Fibroblast of skin of left quadriceps (primary cell): Measurements from ENCODE around the gene MRPL19.

ENCODE experiments used
- DNase-seq, 2 experiments: peaks; one replicate each; pipeline ENCODE4 v3.0.0-alpha.2; 2013; ENCODE audit warnings: low read depth in 2 of 2

MRPL19 gene

DNA sequence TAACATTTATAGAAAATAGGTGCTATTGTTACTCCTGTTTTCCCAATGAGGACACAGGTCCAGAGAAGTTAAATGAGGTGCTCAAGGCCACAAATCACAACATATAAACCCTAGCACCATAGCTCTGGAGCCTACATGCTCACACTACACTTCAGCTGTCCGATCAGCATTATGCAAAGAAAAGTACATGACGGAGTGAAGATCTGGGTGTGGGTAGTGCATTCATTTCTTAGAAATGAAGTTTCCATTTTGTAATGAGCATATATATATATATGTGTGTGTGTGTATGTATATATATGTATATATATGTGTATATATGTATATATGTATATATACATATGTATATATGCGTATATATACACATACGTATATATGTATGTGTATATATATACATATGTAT, 30.2 kb upstream of the MRPL19 start:
- DNase-seq = no peak

DNA sequence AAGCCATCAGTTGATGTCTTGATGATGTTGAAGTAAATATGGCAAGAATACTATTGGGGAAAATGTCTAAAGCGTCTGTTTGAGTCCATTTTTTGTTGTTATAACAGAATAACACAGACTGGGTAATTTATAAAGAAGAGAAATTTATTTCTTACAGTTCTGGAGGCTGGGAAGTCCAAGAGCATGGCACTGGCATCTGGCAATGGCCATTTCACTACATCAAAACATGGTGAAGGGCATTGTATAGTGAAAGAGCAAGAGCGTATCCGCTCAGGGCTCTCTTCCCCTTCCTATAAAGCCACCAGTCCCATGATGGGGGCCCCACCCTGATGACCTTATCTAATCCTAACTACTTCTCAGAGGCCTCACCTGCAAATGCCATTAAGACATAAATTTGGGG, 29.6 kb upstream of the MRPL19 start:
- DNase-seq = no peak

DNA sequence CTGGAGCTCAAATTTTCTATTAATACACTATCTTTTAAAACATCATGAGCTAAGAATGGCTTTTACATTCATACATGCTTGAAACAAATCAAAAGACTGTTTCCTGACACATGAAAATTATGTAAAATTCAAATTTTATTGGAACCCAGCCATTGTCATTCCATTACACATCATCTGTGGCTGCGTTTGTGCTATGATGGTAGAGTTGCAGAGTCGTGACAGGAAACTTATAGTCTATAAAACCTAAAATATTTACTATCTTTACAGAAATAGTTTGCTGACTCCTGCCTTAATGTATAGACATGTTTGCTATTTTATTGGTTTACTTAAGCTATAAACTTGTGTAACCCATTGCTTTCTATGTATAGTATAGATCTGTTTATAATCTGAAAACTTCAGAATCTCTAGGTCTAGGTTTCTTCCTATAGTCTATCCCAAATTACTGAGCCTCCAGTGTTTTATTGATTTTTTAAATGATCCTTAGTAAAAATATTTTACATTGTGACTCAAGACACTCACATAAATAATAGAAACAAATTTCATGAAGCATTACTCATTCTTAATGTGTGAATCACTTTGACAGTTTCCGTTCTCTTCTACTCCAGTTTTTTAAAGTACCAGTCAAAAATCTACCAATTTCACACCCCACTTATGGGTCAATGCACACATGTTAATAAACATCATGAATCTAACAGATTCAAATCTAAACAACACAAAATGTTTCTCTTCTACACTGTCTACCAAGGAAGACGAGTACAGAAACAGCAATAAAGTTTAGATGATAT, 26.4 kb upstream of the MRPL19 start:
- DNase-seq = no peak

DNA sequence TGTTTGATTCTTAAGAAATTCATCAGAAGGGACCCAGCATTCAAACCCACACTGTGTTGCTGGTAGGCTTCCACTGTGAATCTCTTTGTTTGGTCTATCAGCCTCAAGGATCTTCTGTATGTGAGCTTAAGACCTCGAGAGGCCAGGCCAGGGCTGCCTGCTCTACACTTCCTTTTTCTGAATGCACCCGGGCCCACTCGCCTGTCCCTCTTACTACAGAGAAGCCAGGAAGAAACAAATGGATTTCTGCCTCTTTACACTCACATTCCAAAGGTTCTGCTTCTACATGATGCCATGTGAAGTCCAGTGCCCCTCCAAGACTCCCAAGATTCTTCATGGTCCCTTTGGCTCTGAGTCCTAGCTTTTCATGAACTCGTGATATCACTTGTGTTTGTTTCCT, 25.4 kb upstream of the MRPL19 start:
- no peak for DNase-seq

DNA sequence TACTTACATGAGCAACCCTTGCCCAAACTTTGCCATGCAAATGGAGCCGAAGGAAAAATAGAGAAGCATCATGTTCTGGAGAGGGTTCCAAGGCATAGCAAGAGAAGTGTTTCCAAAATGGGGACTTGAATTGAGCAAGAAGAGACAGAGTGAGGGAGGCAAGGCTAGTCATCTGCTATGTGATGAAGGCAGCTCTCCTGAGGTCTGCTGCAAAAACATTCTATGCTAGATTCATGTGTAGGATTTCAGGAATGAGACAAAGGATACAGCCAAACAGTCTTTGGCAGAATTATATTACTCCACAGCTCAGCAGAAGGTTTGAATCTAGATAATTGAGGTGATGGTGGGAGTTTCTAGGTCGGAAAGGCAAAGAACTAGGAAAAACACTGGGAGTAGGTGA, 24.1 kb upstream of the MRPL19 start:
- no peak for DNase-seq

DNA sequence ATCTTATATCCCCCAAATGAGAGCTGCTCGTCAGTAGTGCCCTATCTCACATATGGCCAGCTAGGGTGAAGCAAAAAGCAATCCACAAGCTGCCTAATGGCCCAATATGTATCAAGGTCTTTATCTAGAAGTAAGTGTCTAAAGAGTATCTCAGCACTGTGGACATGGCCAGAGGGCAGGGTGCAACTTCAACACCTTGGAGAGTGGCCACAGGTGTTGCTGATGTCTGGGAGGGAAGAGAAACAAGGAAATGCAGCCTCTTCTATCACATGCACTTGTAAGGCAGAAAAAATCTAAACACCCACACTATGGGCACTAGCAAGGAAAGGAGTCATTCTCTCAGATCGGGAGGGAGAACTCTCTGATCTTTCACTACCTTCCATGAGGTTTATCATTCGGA, 23.7 kb upstream of the MRPL19 start:
- no peak for DNase-seq

DNA sequence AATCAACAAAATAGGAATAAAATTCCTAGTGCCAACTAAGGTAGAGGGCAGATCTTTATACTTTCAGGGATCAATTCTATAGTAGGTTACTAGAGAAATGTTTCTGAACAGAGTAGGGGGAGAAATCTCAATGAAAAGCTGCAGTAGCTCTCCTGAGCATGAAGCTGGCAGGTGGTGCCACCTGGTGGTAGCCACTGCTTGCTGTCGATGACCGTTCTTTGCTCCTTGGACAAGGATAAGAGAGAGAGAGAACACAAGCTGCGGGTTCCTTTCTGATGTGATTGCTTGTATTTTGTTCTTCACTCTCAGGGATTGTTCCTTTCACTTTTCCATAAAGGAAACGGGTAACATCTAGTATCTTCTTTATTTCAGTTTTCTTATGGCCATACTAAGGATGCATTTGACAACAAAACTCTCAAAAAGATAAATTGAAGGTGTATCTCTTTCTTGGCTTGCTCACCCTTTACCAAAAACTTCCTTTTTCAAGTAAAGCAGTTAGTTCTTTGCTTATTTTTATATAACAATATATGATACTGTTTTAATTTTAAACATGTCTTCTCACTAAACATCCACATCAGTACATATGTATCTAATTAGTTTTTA, 18.6 kb upstream of the MRPL19 start:
- no peak for DNase-seq

DNA sequence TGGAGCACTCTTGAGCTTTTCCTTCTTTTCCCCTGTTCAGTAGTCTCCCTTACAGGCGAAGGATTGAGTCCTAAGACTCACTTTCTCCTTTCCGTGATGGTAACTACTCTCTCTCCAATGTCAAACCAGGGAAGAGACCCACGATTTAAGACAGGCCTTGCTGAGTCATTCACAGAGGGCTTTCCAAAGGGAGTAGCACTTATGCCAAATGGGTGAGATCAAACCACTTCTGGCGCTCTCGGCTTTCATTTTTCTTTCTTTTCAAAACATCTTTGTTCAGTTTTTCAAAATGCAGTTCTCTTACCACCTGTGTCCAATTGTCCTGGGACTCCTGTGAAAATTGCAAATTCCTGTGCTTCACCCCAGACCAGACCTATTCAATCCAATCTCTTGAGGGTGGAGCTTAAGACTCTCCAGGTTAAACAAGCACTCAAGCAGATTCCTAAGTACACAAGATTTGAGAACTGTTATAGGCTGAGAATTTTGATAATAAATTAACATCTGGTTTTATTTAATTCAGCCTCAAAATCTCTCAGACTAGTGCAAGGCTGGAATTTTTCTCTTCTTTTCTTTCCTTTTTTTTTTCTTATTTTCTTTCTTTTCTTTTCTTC, 14.4 kb upstream of the MRPL19 start:
- no peak for DNase-seq

DNA sequence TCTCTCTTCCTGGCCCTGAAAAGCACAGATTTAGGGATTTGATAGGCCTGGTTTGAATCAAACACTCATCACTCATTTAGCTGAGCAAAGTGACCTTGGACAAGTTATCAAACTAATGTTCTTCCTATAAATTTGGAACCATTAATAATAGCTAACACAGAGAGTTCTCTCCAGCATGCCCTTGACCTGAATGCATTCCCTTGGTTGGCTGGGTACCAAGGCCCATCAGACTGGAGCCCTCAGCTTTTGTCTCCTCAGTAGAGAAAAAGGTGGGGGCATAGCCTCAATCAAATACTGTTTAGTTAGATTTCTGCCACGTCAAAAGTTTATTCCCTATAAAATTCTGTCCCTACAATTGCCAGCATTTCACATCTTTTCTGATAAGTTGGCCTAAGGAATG, 13.8 kb upstream of the MRPL19 start:
- DNase-seq = no peak

DNA sequence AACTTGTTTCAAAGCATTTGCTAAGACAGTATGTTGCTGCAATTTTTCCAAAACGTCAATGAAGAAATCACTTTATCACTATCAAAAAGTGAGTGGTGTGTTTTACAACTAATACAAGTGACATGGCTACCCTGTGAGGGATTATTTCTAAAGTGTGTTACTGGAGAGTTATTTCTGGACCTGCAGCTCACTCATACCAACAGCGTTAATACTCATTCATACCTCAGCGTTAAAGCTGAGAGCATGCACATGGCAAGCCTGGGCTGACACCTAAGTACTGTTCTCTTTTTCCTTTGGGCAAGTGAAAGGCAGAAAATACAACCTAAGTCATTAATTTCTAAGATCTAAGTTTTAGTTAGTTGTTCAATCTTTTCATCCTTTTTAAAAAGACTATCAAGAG, 13.0 kb upstream of the MRPL19 start:
- DNase-seq = no peak

DNA sequence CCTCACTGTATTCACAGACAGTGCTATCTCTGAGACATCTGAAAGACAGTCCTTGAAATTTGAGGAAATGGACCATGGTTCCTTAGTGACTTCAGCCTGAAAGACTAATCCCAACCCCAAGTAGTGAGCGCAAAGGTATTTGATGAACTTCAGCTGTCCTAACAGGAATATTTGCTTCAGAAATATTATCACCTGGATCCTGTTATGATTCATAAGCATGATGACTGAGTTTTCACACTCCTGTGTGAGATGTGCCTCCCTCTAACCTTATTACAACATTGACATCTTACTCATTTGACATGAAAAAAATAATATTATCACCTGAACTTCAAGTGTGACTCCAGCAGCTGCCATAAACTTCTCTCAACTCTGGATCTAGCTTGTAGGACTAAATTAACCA, 11.6 kb upstream of the MRPL19 start:
- DNase-seq = no peak

DNA sequence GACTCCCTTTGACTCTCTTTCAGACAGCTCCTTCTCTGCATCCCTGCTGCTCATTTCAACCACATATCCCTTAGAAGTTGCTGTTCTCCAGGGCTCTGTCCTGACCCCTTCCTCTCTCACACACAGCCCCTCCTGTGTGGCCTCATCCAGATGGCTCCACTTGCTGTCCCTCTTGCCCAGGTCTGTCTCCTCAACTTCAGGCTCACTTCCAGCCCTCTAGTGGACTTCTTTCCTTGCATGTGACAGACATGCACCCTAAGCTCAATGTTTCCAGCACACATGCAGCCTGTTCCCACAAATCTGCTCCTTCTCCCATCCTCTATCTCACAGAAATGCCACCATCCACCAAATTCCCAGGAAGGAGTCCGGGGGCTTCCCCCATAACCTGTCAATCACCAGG, 9.0 kb upstream of the MRPL19 start:
- no peak for DNase-seq

DNA sequence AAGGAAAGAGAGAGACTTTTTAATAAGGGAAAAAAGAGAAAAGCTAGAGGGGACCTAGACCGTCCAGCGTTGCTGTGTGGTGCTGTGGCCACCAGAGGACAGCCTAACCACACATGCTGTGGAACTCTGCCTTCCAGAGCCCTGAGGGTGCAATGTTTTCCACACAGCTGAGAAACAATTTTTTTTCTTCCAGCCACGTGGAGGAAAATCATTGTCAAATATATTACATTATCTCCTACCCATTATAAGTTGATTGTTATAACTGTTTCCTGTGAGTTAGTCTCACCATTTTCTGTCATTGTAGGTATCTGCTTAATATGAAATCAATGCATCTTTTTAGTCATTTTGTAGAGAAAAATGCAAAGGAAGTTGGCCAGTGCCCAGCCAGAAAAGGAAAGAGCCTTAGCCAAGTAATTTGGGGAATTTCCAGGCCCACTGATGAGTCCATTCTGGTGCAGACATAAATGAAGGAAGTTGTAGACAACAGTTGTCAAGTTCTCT, 5.9 kb upstream of the MRPL19 start:
- peak in 1 of 2 experiments; percentile 41 for DNase-seq

DNA sequence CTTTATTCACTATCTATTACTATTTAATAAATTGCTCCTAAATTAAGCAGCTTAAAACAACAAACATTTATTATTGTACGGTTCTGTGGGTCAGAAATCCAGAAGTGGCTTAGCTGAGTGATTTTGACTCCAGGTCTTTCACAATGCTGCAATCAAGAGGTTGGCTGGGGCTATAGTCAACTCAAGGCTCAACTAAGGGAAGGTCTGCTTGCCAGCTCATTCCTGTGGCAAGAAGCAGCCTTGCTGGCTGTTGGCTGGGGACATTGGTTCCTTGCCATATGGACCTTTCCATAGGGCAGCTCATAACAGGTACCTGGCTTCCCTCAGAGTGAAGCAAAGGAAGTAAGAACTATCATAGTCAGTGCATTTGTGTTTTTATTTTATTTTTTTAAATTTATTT, 5.0 kb upstream of the MRPL19 start:
- DNase-seq = no peak

DNA sequence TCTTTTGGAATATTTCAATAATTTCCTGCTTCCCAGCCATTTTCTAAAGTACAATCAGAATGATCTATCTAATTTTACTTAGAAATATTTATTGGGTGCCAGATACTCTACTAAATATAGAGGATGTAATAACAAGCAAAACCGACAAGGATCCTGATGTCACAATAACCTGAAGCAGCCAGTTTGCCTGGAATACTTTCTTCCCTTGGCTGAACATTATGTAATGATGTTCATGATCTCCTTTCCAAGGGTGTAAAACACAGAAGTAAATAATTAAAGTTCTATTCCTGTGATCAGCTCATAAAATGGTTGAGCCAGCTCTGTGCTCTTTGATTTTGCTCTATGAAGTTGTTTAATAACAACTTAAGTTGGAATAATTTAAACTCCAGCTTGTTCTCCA, 2.6 kb upstream of the MRPL19 start:
- no peak for DNase-seq

DNA sequence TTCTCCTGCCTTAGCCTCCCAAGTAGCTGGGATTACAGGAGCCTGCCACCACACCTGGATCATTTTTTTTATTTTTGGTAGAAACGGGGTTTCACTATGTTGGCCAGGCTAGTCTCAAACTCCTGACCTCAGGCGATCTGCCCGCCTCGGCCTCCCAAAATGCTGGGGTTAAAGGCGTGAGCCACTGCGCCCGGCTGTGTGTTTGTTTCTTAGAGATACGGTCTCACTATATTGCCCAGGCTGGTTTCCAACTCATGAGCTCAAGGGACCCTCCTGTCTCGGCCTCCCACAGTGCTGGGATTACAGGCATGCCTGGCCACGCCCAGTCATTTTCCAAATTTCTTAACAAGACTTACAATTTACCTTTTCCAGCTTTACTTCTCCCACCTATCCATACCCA, 940 bp upstream of the MRPL19 start:
- no peak for DNase-seq

DNA sequence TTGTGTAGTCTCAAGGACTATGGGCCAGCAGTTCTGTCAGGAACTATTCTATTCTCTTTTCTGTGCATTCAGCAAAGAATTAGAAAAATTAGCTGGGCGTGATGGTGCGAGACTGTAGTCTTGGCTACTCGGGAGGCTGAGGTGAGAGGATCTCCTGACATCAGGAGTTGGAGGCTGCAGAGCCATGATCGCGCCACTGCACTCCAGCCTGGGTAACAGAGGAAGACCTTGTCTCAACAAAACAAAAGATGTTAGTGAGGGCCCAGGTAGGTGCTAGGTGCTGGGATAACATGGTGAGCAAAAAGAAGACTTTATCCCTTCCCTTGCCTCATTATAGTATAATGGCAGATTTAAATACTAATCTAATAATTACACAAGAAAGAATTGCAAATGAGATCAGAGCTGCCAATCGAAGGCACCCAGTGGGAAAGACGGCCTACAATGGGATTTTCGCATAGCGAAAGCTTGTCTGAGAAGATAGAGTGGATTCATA, 447 bp upstream of the MRPL19 start:
- no peak for DNase-seq

DNA sequence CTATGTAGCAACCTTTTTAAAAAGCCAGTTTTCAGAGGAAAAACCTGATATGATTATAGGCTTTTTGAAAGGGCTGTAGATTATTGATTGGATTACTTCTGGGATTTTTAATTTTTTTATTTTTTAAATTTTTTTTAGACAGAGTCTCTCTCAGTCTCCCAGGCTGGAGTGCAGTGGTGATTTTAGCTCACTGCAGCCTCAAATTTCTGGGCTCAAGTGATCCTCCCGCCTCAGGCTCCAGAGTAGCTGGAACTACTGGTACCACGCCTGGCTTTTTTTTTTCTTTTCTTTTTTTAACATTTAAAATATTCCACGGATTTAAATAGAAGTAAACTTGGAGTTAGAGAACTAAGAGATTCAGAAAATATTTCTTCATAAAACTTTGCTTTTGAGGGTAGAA, 1.2 kb downstream of the MRPL19 start:
- no peak for DNase-seq

DNA sequence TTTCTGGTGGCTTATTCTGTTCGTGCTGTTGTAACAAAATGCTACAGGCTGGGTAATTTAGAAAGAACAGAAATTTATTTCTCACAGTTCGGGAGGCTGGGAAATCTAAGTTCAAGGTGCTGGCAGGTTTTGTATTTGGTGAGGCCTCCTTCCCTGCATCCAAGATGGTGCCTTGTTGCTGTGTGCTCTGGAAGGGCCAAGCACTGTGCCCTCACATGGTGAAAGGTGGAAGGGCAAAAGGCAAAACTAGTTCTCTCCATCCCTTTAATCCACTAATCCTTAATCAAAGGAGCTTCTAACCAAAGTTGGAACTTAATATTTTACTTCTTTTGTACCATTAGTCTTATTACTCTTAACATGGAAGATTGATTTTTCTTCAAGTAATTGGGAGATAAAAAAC, 7.4 kb downstream of the MRPL19 start:
- no peak for DNase-seq

DNA sequence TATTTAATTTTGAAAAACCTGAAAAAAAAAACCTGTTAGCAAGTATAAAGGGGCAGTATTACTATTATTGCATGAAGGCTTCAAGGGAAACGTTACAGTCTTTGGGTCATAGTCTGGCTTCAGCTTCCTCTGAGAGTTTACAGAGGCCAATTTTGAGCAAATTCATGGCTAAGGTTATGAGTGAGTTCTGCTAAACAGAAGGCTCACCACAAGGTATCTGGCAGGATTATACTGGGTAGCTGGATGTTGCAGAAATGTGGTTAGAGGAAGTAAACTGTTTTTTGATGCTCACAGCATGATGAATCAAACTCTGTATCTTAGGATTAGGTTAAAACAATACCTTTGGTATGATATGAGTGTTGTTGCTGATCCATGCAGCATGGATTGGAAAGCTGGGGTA, 9.3 kb downstream of the MRPL19 start:
- DNase-seq = no peak

DNA sequence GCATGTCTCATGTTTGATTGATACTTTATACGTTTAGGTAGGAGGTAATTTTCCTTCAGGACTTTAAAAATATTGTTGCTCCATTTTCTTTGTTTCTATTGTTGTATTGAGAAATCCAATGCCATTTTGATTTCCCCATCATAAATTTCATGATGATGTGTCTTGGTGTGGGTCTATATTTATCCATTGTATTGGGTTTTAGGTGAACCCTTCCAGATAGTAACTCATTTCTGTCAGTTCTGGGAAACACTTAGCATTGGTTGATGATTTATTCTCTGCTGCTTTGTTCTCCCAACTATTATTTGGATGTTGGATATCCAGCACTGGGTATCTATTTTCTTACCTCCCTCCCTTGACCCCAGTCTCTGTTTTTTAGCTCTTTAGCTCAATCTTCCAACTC, 10.0 kb downstream of the MRPL19 start:
- no peak for DNase-seq

DNA sequence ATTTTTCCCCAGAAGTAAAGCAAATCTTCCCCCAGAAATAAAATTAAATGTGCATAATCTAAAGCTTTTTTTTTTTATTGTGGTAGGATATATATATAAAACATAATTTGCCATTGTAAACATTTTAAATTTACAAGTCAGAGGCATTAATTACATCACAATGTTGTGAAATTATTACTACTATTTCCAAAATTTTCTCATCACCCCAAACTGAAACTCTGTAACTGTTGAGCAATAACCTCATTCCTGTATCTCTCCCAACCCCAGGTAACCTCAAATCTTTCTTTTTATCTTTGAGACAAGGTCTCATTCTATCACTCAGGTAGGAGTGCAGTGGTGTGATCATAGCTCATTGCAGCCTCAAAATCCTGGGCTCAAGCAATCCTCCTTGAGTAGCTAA, 11.2 kb downstream of the MRPL19 start:
- DNase-seq = no peak

DNA sequence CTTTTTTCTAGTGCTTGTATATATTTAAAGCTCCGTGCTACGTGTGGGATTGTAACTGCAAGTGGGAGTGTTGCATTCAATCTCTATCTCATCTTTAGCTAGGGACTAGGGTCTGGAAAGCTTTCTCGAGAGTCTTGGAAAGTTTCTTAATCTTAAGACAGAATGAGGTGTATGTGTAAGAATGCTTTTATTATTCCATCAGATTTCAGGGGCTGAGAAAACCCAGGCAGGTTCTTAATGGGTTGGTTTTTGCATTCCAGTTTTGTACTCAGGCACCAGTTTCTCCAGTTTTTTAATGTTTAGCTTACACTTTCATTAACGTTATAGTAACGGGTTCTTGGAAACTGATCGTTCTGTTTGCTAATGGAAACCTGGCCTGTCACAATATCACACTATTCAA, 20.3 kb downstream of the MRPL19 start:
- DNase-seq = no peak
